Gastroesophageal sphincter (tissue), 4 donors: ENCODE results near the gene NR2F6. TPM values are rescaled to one million over a fixed set of nuclear protein-coding genes. Genes with fewer than 3 reads are reported as not detected.
A peak's percentile ranks its signal among the peaks of the same experiment; 100 is the strongest.
"Not testable (repeated sequence)": the region's sequence is repeated elsewhere in the genome, so short reads cannot be mapped to it uniquely, and the experiment has no call there.

Experiments used
- ATAC-seq: fragments of 150-250 bp; one replicate; pipeline ENCODE4 v1.9.1; 2016; ENCODE audit warnings: mild to moderate bottlenecking, moderate library complexity
- H3K27ac ChIP-seq, 4 donors: fragments of 200-600 bp; sonication (generic) in 3 of 4; 1 replicate in 3 of 4; 2 replicates in 1 of 4; pipeline ENCODE4 v1.5.1; 2016 to 2019
- H3K27me3 ChIP-seq: fragments of 200-600 bp; sonication (generic); one replicate; pipeline ENCODE4 v1.5.1; 2019
- H3K36me3 ChIP-seq, 2 donors: fragments of 200-600 bp; sonication (generic); one replicate each; pipeline ENCODE4 v1.5.1; 2019; ENCODE audit warnings: control low read depth in 1 of 2
- H3K4me1 ChIP-seq, 3 donors: fragments of 200-600 bp; sonication (generic); 1 replicate in 2 of 3; 2 replicates in 1 of 3; pipeline ENCODE4 v1.5.1; 2016 to 2019; ENCODE audit warnings: control low read depth in 2 of 3
- H3K4me3 ChIP-seq, 2 donors: fragments of 200-600 bp; sonication (generic); one replicate each; pipeline ENCODE4 v1.5.1; 2019; ENCODE audit warnings: mild to moderate bottlenecking in 1 of 2, moderate library complexity in 1 of 2
- H3K9me3 ChIP-seq, 3 donors: fragments of 200-600 bp; sonication (generic); one replicate each; pipeline ENCODE4 v1.5.1; 2017 to 2019; ENCODE audit warnings: control low read depth in 2 of 3
- EP300 ChIP-seq: sonication (generic); formaldehyde crosslinking; IDR thresholded peaks from one replicate; pipeline ENCODE4 v1.6.1; 2017; ENCODE audit warnings: antibody characterized with exemption, mild to moderate bottlenecking
- POLR2A ChIP-seq, 2 donors: fragments of 450-650 bp; IDR thresholded peaks; one replicate each; pipeline ENCODE4 v1.6.1; 2017; ENCODE audit warnings: antibody characterized with exemption in 2 of 2, mild to moderate bottlenecking in 2 of 2, moderate library complexity in 1 of 2
- POLR2AphosphoS5 ChIP-seq: sonication (generic); formaldehyde crosslinking; IDR thresholded peaks from one replicate; pipeline ENCODE4 v1.6.1; 2017; ENCODE audit warnings: antibody characterized with exemption
- WGBS, 2 donors: methylation state at CpG; one replicate each; pipeline ENCODE4 v1.1.5; 2018; ENCODE audit warnings: low coverage in 1 of 2; 5-methylcytosine and 5-hydroxymethylcytosine counted together
- total RNA-seq, 4 donors: library from RNA; depleted of rRNA; stranded (reverse); fragments of >200 nt; gene quantifications; one replicate each; pipeline ENCODE4 v1.1.0, GENCODE V29; 2016
- TF ChIP-seq, protein P1 (sequence below), 4 experiments: fragments of 200-600 bp in 2 of 4; fragments of 450-650 bp in 2 of 4; sonication (generic) in 1 of 4; IDR thresholded peaks; one replicate each; pipeline ENCODE4 v1.5.1; 2017 to 2019; ENCODE audit warnings: antibody characterized with exemption in 4 of 4, mild to moderate bottlenecking in 2 of 4, moderate library complexity in 2 of 4

NR2F6 gene
- total RNA-seq, 4 donors from 2014 or later = 33.9 to 71.9 (median 60.2) TPM

- peaks cover 0 to 23% of the 10 kb centered on the region in 2 donors for H3K36me3 ChIP-seq
- H3K9me3 ChIP-seq = no peaks in the 10 kb centered on the region
- ATAC-seq = peak; percentile 90
- no peak for TF ChIP-seq EP300
- TF ChIP-seq, protein P1, sequence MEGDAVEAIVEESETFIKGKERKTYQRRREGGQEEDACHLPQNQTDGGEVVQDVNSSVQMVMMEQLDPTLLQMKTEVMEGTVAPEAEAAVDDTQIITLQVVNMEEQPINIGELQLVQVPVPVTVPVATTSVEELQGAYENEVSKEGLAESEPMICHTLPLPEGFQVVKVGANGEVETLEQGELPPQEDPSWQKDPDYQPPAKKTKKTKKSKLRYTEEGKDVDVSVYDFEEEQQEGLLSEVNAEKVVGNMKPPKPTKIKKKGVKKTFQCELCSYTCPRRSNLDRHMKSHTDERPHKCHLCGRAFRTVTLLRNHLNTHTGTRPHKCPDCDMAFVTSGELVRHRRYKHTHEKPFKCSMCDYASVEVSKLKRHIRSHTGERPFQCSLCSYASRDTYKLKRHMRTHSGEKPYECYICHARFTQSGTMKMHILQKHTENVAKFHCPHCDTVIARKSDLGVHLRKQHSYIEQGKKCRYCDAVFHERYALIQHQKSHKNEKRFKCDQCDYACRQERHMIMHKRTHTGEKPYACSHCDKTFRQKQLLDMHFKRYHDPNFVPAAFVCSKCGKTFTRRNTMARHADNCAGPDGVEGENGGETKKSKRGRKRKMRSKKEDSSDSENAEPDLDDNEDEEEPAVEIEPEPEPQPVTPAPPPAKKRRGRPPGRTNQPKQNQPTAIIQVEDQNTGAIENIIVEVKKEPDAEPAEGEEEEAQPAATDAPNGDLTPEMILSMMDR (IDR thresholded peaks at IDR 0.05) = peak in 3 of 4 experiments; percentile 89 to 96 (median 89)
- H3K4me1 ChIP-seq = peaks cover 0 to 19% (median 17%) of the 10 kb centered on the region in 3 donors
- no peak overlapping the region for H3K27ac ChIP-seq
- H3K27me3 ChIP-seq = peaks cover 26% of the 10 kb centered on the region
- 10 to 13% methylated on average over 3 to 4 of the region's 45 CpGs for WGBS, 2 donors
- H3K4me3 ChIP-seq = peak overlapping the region; percentile 5 to 43
These were observed 36.9 kb upstream of the NR2F6 start for GRCh38 chr19:17282488-17283125.

DNA sequence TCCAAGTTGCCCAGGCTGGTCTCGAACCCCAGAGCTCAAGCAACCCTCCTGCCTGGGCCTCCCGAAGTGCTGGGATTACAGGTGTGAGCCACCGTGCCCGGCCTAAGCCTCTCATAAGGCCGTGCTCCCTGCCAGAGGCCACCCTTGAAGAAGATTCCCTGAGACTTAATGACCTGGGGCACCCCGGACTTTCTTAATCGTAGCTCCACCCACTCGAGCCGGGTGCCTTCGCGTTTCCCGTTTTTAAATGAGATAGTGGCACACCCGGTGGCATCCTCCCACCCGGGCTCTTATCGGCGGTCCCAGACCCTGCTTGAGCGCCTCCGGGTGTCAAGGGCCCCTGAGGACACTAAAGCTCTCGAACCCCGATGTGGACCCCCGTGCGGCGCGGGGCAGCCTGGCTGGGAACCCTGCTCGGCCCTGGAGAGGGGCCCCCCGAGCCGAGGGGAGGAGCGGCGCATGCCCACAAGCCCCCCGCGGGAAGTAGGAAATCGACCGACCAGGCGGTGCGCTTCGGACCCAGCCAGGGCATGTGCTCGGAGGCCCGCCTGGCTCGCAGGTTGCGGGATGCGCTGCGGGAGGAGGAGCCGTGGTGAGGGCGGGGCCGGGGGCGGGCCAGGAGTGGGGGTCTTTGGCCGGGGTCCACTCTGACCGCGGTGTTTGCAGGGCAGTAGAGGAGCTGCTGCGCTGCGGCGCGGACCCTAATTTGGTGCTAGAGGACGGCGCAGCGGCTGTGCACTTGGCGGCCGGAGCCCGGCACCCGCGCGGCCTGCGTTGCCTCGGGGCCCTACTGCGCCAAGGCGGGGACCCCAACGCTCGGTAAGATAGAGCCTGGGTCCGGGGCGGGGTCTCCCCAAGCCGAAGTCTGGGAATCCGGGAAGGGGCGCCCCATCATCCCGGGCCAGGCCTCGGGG lies 35.9 kb upstream of the NR2F6 start, which contains the start of gene ANKLE1:
ANKLE1 (plus strand) TSS at position 511 of the 914 bp plus-strand sequence; CDS start at position 531, 20 bp downstream.
- Histone ChIP-seq H3K4me3 (peak within 1 kb of the TSS; percentile 5 to 43), H3K4me1 (peaks cover 0 to 19% (median 17%) of the 10 kb centered on the region in 3 donors), H3K27me3 (peaks cover 26% of the 10 kb centered on the region), H3K9me3 (no peaks in the 10 kb centered on the region), H3K36me3 (peaks cover 0 to 32% of the 10 kb centered on the region in 2 donors), H3K27ac (no peak within 1 kb of the TSS)
- TF ChIP-seq EP300 (no peak), POLR2A (IDR thresholded peaks at IDR 0.05) (no peak), POLR2AphosphoS5 (no peak)
- TF ChIP-seq, protein P1 (IDR thresholded peaks at IDR 0.05) = no peak
- no peak for ATAC-seq
- WGBS, 2 donors = 0 to 25% methylated on average over 1 to 4 of the region's 75 CpGs

GRCh38 chr19:17279436-17279835 lies 33.7 kb upstream of the NR2F6 start:
- H3K4me1 ChIP-seq = peaks cover 0 to 19% (median 17%) of the 10 kb centered on the region in 3 donors
- no peaks in the 10 kb centered on the region for H3K9me3 ChIP-seq
- peaks cover 0 to 55% of the 10 kb centered on the region in 2 donors for H3K36me3 ChIP-seq
- no peak for ATAC-seq
- 49 to 100% methylated on average over 2 to 3 of the region's 3 CpGs for WGBS, 2 donors
- H3K27ac ChIP-seq = no peak overlapping the region
- H3K4me3 ChIP-seq = no peak overlapping the region
- TF ChIP-seq, protein P1 (IDR thresholded peaks at IDR 0.05) = no peak
- TF ChIP-seq EP300 = no peak
- H3K27me3 ChIP-seq = peaks cover 26% of the 10 kb centered on the region

- H3K9me3 ChIP-seq = no peaks in the 10 kb centered on the region
- H3K4me1 ChIP-seq = no peaks in the 10 kb centered on the region
- no peak overlapping the region for H3K27ac ChIP-seq
- no peak for ATAC-seq
- TF ChIP-seq EP300 = no peak
- TF ChIP-seq, protein P1 (IDR thresholded peaks at IDR 0.05) = no peak
- TF ChIP-seq POLR2AphosphoS5 = no peak
- TF ChIP-seq POLR2A (IDR thresholded peaks at IDR 0.05) = no peak
- WGBS, 2 donors = 72 to 90% methylated on average over 3 to 12 of the region's 19 CpGs
- H3K36me3 ChIP-seq = peaks cover 0 to 93% of the 10 kb centered on the region in 2 donors
- no peaks in the 10 kb centered on the region for H3K27me3 ChIP-seq
- H3K4me3 ChIP-seq = no peak overlapping the region
These were observed 29.9 kb upstream of the NR2F6 start for GRCh38 chr19:17275441-17276175.

DNA sequence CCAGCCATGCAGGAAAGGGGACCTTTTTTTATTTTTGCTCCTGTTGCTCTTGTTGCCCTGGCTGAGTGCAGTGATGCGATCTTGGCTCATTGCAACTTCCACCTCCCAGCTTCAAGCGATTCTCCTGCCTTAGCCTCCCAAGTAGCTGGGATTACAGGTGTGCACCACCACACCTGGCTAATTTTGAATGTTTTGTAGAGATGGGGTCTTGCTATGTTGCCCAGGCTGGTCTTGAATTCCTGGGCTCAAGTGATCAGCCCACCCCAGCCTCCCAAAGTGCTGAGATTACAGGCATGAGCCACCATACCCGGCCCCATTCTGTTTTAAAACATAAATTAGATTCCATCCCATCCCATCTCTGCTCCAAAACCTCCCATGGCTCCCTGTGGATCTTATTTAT lies 29.2 kb upstream of the NR2F6 start:
- H3K4me1 ChIP-seq, H3K9me3 ChIP-seq, H3K27me3 ChIP-seq, H3K27ac ChIP-seq, H3K4me3 ChIP-seq, ATAC-seq: not testable (repeated sequence)
- H3K36me3 ChIP-seq = peaks cover 0 to 100% of the 10 kb centered on the region in 2 donors
- 92 to 100% methylated on average over 2 to 3 of the region's 3 CpGs for WGBS, 2 donors
